Measurements from ENCODE around the gene CXCL16.
A peak's percentile ranks its signal among the peaks of the same experiment; 100 is the strongest.
"Not testable (repeated sequence)": the region's sequence is repeated elsewhere in the genome, so short reads cannot be mapped to it uniquely, and the experiment has no call there.

Gene CXCL16

DNA sequence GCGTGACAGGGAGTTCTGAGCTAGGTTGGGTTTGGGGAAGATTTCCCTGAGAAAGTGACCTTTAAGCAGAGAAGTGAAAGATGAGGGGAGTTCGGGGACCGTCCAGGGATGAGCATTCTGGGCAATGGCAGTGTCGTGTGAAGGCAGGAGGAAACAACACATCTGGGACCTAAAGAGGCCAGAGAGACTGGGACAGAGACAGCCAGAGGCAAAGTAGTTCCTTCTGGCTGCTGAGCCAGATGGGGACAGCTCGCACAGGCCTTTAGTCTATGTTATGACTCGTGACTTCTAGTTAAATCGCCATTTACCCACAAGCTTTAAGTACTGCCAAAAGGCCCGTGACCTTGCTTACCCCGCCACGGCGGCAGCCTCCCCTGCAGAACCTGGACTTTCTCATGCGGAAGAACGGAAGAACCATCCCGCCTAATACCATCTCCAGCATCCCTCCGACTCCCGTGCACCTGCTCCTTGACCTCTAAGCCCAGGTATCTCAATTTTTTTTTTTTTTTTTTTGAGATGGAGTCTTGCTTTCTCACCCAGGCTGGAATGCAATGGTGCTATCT lies 17.0 kb downstream of the CXCL16 start:
- FAIRE-seq (no peak), DNase-seq (ENCODE audit: insufficient read length, low spot score) (no peak)
- no peak for TF ChIP-seq POLR2A (IDR thresholded peaks at IDR 0.05; ENCODE audit: low read depth, low read length)

DNA sequence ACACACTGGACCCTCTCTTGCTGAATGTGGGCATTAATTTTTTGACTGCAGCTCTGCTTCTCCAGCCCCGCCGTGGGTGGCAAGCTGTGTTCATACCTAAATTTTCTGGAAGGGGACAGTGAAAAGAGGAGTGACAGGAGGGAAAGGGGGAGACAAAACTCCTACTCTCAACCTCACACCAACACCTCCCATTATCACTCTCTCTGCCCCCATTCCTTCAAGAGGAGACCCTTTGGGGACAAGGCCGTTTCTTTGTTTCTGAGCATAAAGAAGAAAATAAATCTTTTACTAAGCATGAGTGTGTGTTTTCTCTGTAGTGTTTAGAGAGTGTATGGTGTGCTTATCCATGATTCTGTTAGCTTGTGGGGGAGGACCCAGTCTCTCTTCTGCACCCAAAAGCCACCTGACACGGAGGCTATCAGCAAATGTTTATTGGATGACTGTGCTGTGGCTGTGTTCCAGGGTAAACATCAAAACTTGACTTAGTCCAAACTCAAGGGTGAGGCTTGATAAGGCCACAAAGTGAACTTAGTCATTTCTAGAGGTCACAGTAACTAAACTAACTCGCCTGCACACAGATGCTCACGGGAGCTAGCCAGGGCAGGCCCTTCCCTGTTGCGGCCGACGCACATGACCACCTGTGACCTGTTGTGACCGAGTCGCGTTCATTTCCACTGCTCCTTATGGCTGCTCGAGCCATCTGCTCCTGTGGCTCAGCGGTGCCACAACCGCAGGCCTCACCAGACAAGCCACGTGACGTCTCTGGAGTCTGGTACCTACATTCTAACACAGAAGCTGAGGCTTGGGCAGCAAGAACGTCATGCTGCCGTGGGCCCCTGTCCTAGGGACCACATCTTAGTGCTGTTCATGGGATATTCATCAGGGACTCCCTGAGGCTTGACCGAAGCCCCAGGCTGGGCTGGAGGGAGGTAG lies 18.3 kb downstream of the CXCL16 start:
- TF ChIP-seq POLR2A (IDR thresholded peaks at IDR 0.05; ENCODE audit: low read depth, low read length): no peak
- DNase-seq (ENCODE audit: insufficient read length, low spot score) (peak; percentile 51), FAIRE-seq (peak; percentile 62)

DNA sequence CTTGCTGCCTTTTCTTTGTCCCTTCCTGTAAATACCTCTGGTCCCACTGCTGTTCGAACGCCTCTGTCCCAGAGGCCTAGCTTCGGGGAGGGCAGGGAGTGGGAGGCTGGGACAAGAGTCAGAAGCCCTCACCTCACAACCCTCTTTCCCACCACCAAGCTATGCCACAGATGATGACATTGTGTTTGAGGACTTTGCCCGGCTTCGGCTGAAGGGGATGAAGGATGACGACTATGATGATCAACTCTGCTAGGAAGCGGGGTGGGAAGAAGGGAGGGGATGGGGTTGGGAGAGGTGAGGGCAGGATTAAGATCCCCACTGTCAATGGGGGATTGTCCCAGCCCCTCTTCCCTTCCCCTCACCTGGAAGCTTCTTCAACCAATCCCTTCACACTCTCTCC lies 18.9 kb downstream of the CXCL16 start:
- FAIRE-seq (no peak), DNase-seq (ENCODE audit: insufficient read length, low spot score) (no peak)
- TF ChIP-seq POLR2A (IDR thresholded peaks at IDR 0.05; ENCODE audit: low read depth, low read length): no peak

DNA sequence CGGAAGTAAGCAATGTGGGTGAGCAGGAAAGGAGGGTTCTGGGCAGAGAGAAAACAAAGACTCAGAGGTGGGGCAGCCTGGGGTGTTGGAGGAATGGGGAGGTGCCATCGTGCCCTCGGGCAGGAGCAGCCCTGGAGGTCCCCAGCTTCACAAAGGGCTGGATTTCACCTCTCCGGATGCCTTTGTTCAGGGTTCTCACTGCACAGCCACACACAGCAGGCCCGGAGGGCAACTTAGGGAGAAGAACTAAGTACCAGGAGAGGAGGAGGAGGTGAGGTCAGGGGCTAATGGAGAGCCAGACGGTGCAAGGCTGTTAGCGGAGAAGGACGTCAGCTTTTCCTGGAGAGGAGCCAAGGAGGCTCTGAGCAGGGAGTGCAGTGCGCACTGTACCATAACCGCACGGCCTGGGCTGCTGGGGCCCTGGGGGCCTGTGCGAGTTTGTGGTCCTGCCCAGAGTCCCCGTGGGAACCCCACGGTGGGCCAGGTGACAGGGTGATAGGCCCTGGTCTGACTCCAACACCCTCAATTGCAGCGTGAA lies 20.0 kb downstream of the CXCL16 start:
- no peak for TF ChIP-seq POLR2A (IDR thresholded peaks at IDR 0.05; ENCODE audit: low read depth, low read length)
- FAIRE-seq (no peak), DNase-seq (ENCODE audit: insufficient read length, low spot score) (no peak)

DNA sequence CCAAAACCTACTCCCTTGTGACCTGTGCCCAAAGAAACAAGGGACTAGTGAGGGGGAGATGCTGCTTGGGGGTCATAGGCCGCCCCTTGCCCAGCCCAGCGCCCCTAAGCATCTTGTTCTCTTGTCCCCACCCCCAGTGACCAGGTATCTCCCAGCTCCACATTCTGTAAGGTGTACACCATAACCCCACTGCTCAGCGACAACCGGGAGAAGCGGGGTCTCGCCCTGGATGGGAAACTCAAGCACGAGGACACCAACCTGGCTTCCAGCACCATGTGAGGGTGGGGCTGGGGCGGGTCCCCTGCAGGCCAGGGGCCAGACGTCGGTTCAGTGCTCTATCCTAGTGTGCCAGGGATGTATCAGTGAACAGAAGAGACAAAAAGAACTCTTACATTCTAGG lies 20.6 kb downstream of the CXCL16 start:
- no peak for DNase-seq (ENCODE audit: insufficient read length, low spot score)
- no peak for FAIRE-seq
- no peak for TF ChIP-seq POLR2A (IDR thresholded peaks at IDR 0.05; ENCODE audit: low read depth, low read length)

DNA sequence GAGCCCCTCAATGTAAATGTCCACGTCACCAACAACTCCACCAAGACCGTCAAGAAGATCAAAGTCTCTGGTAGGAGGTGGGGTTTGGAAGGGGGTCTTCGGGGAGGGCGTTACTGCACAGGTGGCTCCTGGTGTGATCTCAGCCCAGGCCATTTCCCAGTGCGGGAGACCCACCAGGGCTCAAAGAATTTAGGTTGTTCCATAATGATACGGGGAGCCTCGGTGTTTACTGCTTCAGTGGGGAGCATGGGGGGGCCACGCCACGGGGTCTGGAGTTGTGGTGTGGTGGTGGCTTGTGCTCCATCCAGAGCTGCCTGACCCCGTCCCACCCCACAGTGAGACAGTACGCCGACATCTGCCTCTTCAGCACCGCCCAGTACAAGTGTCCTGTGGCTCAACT lies 21.5 kb downstream of the CXCL16 start:
- no peak for TF ChIP-seq POLR2A (IDR thresholded peaks at IDR 0.05; ENCODE audit: low read depth, low read length)
- no peak for FAIRE-seq
- no peak for DNase-seq (ENCODE audit: insufficient read length, low spot score)

DNA sequence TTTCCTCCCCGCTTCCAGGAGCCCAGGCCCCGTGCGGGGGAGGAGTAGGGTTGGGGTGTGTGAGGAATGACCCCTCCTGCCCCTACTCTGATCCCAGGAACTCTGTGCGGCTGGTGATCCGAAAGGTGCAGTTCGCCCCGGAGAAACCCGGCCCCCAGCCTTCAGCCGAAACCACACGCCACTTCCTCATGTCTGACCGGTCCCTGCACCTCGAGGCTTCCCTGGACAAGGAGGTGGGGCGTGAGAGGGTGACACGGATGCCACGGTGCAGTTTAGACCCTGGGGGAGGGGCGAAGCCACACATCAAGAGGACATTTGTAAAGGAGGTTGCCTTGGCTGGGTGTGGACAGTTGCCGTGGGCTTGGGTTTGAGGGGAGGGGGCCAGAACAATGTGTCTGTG lies 21.9 kb downstream of the CXCL16 start:
- no peak for TF ChIP-seq POLR2A (IDR thresholded peaks at IDR 0.05; ENCODE audit: low read depth, low read length)
- no peak for DNase-seq (ENCODE audit: insufficient read length, low spot score)
- no peak for FAIRE-seq

DNA sequence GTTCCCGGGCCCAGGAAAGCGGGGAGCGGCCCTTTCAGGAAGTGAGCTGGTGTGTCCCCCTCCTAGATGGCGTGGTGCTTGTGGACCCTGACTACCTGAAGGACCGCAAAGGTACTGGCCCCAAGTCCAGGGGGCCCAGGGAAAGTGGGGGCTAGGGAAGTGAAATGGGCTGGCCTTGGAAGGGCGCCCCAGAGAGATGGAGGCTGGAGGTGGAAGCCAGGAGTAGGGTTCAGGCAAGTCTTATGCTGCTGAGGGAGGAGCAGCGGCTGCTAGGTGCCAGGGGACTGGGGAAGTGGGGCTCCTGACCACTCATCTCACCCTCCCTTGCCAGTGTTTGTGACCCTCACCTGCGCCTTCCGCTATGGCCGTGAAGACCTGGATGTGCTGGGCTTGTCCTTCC lies 23.6 kb downstream of the CXCL16 start:
- TF ChIP-seq POLR2A (IDR thresholded peaks at IDR 0.05; ENCODE audit: low read depth, low read length): no peak
- FAIRE-seq (no peak), DNase-seq (ENCODE audit: insufficient read length, low spot score) (no peak)

DNA sequence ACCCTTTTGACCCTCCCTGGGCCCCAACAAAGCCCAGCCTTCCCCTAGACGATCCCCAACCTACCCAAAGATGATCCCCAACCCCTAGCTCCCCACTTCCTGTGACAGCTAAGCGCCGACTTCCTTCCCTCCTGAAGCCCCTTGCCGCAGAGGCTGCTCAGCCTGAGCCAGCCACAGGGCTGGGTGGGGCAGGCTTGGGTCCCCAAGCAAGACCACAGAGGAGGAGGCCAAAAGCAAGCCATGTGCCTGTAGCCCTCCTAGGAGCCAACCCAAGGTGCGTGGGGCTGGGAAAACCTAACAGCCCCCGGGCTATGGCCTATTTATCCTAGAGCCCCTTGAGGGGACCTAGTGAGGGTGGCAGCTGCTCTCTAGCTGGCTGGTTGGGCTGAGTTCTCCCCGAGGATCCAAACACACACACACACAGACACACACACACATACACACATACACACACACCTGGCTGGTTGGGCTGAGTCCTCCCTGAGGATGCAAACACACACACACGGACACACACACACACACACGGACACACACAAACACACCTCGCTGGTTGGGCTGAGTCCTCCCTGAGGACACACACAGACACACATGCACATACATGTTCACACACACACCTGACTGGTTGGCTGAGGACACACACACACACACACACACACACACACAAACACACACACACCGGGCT lies 24.5 kb downstream of the CXCL16 start:
- no peak for FAIRE-seq
- DNase-seq (ENCODE audit: insufficient read length, low spot score): no peak
- TF ChIP-seq POLR2A (IDR thresholded peaks at IDR 0.05; ENCODE audit: low read depth, low read length): no peak

DNA sequence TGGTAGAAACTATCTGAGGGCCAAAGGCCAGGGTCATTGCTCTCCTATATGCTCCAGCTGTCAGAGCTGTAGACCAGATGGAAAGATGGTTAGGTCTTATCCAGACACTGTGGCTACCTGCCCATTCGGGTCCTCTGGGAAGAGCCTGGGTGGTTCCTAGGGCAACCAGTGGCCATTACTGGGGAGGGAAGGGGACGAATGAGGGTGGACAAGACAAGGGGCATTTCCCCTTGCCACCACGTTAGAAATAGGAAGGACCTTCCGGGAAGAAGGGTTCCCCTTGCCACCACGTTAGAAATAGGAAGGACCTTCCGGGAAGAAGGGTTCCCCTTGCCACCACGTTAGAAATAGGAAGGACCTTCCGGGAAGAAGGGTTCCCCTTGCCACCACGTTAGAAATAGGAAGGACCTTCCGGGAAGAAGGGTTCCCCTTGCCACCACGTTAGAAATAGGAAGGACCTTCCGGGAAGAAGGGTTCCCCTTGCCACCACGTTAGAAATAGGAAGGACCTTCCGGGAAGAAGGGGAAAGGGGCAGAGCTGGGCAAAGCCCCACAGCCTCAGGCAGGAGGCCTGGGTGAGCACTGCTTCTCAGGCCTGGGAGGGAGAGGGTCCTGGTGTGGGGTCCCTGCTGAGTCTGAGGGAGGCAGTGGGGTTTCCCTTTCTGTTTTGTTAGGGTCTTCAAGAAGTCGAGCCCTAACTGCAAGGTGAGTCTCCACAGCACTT lies 25.2 kb downstream of the CXCL16 start:
- DNase-seq (ENCODE audit: insufficient read length, low spot score); FAIRE-seq: not testable (repeated sequence)

DNA sequence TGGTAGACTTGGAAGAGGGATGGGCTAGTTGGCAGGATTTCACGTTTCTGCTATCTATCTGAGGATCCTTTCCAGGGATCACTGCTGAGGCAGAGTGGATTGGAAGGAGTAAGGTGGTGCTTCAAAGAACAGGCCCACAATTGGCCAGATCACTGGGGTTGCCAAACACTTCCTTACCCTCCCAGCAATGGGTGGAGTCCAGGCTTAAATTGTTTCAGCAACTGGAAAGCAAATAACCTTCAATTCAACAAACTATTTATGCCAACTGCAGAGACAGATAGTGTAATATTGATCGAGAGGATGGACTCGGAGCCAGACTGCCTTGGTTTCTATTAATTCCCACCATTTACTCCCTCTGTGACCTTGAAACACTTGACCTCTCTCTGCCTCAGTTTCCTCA lies 27.2 kb downstream of the CXCL16 start:
- FAIRE-seq (no peak), DNase-seq (ENCODE audit: insufficient read length, low spot score) (no peak)
- TF ChIP-seq POLR2A (IDR thresholded peaks at IDR 0.05; ENCODE audit: low read depth, low read length): no peak

DNA sequence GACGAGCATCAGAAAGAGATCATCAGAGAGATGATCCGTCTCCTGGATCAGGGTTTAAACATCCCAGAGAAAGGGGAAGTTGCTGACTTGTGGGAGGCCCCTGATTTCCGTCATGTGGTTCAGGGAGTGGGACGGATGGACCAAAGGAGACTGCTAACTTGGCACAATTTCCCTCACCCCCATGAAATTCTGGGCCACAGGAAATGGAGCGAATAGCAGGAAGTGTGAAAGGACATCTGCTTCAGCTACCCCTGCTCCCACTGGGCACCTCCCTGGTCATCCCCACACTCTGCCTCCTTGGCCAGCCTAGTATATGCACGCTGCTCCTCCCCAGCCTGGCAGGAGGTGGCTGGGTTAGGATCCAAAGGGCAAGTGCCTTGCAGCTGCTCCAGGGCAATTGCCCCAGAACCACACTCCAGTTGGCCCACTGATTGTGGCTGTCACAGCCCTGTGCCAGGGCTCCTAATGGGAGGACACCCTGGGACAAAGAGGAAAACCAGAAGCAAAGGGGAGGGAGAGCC lies 28.0 kb downstream of the CXCL16 start:
- DNase-seq (ENCODE audit: insufficient read length, low spot score) (no peak), FAIRE-seq (no peak)
- TF ChIP-seq POLR2A (IDR thresholded peaks at IDR 0.05; ENCODE audit: low read depth, low read length): no peak

Data from H54 (cell line).